ENCODE measurements around the gene PIP5KL1.

DNA sequence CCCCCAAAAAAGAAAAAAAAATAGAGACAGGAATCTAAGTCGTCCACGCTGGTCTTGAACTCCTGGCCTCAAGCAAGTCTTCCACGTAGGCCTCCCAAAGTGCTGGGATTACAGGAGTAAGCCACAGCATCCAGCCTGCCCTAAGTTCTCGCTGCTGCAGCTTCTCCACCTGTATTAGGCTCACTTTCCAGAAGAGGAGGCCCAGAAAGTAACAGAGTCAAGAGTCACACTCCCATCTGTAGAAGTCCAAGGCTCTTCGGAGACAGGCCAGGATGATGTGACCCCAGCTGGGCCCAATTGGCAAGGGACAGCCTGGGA, 48.4 kb upstream of the PIP5KL1 start:
- TF ChIP-seq, protein P1, sequence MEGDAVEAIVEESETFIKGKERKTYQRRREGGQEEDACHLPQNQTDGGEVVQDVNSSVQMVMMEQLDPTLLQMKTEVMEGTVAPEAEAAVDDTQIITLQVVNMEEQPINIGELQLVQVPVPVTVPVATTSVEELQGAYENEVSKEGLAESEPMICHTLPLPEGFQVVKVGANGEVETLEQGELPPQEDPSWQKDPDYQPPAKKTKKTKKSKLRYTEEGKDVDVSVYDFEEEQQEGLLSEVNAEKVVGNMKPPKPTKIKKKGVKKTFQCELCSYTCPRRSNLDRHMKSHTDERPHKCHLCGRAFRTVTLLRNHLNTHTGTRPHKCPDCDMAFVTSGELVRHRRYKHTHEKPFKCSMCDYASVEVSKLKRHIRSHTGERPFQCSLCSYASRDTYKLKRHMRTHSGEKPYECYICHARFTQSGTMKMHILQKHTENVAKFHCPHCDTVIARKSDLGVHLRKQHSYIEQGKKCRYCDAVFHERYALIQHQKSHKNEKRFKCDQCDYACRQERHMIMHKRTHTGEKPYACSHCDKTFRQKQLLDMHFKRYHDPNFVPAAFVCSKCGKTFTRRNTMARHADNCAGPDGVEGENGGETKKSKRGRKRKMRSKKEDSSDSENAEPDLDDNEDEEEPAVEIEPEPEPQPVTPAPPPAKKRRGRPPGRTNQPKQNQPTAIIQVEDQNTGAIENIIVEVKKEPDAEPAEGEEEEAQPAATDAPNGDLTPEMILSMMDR (IDR thresholded peaks at IDR 0.05), result no peak
- no peak for TF ChIP-seq EP300 (IDR thresholded peaks at IDR 0.05)

Measured in ovary (tissue), 3 donors.